ENCODE measurements around the gene SRSF7.
"Not testable (repeated sequence)": the region's sequence is repeated elsewhere in the genome, so short reads cannot be mapped to it uniquely, and the experiment has no call there.

DNA sequence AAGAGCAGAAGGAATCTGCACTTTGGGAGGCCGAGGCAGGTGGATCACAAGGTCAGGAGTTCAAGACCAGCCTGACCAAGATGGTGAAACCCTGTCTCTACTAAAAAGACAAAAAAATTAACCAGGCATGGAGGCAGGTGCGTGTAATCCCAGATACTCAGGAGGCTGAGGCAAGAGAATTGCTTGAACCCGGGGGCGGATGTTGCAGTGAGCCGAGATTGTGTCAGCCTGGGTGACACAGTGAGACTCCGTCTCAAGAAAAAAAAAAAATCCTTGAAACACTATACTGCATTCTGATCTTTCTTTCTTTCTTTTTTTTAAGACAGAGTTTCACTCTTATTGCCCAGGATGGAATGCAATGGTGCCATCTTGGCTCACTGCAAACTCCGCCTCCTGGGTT is 43.9 kb upstream of the SRSF7 start:
- TF ChIP-seq, protein P1, sequence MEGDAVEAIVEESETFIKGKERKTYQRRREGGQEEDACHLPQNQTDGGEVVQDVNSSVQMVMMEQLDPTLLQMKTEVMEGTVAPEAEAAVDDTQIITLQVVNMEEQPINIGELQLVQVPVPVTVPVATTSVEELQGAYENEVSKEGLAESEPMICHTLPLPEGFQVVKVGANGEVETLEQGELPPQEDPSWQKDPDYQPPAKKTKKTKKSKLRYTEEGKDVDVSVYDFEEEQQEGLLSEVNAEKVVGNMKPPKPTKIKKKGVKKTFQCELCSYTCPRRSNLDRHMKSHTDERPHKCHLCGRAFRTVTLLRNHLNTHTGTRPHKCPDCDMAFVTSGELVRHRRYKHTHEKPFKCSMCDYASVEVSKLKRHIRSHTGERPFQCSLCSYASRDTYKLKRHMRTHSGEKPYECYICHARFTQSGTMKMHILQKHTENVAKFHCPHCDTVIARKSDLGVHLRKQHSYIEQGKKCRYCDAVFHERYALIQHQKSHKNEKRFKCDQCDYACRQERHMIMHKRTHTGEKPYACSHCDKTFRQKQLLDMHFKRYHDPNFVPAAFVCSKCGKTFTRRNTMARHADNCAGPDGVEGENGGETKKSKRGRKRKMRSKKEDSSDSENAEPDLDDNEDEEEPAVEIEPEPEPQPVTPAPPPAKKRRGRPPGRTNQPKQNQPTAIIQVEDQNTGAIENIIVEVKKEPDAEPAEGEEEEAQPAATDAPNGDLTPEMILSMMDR (IDR thresholded peaks at IDR 0.05; ENCODE audit: low read depth, low read length, poor library complexity, severe bottlenecking): not testable (repeated sequence)
- TF ChIP-seq EZH2phosphoT487 (IDR thresholded peaks at IDR 0.05; ENCODE audit: borderline replicate concordance, low read length): not testable (repeated sequence)

Measured in DOHH2 (cell line).